Measurements from ENCODE around the gene COL19A1.
"Not testable (repeated sequence)": the region's sequence is repeated elsewhere in the genome, so short reads cannot be mapped to it uniquely, and the experiment has no call there.

COL19A1 gene

DNA sequence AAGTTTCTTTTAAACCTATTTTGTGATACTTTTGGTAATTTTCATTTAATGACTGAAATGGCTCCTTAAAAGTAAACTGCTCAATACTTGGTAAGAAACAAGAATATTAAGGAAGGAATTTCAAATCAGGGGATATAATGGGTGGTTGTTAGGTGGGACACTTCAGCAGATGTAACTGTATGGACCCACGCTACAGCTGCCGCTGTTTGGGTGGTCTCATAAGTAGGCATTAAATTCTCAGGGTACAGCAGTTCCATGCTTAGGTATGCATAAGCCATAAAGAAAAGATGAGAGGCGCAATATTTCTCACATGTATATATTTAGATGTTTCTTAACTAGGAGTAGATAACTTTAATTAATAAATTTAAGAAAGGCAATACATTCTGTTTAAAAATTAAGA is 35.0 kb downstream of the COL19A1 start:
- FAIRE-seq: no peak

GRCh38 chr6:69907981-69908498 is 41.7 kb downstream of the COL19A1 start:
- no peak for FAIRE-seq

GRCh38 chr6:69913361-69913760 is 47.0 kb downstream of the COL19A1 start:
- FAIRE-seq: no peak

DNA sequence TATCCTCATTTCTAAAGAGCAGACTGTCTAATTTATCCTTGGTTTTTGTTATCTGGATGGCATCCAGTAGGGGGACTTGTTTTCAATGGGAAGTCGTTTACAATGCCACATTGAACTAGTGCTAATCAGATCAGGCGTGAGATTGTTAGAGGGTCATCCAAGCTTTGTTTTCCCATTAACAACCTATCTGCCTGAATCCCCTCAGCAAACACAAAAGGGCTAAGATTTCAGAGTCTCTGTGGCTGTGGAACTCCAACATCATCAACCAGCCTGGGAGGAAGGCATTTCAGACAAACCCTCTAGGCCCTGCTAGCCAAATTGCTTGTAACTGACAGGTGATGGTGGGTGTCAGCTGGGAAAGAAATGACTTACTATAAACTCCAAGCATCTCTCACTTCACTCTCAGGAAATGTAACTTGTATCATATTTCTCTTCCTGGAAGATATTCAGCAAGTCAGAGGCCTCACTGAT is 47.7 kb downstream of the COL19A1 start:
- no peak for FAIRE-seq

DNA sequence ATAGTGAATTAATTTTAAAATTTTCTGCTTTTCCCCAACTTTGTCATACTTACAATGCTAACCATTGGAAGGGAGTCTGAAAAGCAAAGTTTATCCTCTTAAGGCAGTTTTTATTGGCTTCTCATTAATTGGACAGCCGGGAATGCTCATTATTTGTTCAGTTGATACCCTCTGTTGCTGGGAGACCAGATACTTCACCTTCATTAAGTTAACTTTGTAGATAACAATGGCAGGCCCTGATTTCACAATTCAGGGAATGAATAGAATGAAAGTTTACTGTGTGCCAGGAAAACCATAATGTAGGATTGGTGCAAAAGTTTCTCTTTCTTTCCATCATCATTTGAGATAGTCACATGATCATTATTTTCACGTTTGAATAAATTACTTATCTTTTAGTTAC is 49.0 kb downstream of the COL19A1 start:
- no peak for FAIRE-seq

- FAIRE-seq: no peak
Observed at GRCh38 chr6:69917834-69918233, 51.5 kb downstream of the COL19A1 start.

DNA sequence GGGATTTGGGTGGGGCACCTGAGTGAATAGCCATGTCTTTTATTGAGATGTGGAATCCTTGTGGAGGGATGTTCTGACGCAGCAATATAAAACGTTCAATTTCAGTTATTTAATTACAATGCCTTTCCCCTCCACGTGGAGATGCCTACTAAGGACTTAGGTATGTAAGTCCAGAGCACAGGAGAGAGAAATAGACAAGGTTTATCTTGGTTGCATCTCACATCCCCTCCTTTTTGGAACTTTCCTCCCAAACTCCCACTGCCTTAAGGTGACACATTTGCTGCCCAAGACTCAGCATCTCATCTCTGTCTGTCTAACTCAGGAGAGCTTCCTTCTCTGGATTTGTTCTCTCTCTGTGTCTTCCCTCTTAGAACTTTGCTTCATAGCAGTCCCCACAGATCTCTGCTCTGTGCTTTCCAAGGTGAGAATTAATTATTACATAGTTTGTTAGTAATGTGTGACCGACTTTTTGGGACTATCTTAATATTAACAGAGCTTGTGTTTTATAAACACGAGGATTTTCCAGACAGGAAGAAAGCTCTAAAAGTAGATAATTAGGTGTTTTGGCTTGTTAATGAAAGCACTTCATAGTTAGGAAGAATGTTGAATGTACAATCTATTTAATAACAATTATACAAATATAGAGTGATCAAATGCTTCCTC is 52.6 kb downstream of the COL19A1 start:
- no peak for FAIRE-seq

GRCh38 chr6:69921066-69921465 is 54.7 kb downstream of the COL19A1 start:
- peak; percentile 100 for FAIRE-seq

- FAIRE-seq: not testable (repeated sequence)
Observed at GRCh38 chr6:69921611-69922010, 55.3 kb downstream of the COL19A1 start.

DNA sequence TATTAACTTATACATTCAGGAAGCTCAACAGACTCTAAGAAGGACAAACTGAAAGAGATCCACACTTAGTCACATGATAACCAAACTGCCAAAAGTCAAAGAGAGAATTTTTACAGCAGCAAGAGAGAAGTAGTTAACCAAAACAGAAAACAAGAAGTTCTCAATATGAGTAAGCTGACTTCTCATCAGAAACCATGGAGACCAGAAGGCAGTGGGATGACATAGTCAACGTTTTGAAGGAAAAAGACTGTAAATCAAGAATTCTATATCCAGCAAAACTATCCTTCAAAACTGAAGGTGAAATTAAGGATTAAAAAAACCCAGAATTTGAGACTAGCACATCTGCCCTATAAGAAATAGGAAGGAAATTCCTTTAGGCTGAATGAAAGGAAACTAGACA is 60.4 kb downstream of the COL19A1 start:
- no peak for FAIRE-seq

DNA sequence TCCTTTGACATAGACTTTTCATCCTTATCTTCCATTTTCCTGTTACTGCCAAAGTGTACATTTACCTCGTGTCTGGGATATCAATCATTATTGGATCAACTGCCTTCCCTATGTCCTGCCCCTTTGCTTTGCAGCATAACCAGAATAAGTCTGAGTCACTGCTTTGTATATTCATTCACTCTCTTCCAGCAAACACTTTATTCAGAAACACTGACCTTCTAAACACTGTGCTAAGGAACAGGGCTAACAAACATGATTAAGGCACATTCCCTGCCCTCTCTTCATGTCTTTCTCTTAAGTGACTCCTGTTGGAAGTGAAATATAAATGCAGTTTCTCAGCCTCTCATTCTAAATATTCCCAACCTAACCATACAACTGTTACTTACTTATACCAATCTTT is 66.9 kb downstream of the COL19A1 start:
- FAIRE-seq: no peak

DNA sequence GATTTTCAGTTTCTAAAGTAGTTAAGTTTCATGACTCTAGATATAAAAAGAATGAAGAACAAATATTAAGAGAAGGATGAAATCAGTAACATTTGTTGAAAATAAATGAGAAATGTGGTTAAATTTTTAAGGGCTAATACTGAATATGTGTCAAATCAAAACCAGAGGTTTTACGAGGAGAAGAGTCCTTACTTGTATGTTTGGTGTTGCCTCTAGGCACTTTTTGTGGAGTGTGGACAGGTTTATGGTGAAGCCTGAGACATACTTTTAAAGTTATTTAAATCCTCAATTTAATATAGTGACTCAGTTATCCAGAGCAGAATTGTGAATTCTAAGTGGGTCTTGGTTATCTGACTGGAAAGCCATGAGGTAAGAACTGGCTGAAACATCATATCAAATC is 68.7 kb downstream of the COL19A1 start:
- FAIRE-seq: no peak

DNA sequence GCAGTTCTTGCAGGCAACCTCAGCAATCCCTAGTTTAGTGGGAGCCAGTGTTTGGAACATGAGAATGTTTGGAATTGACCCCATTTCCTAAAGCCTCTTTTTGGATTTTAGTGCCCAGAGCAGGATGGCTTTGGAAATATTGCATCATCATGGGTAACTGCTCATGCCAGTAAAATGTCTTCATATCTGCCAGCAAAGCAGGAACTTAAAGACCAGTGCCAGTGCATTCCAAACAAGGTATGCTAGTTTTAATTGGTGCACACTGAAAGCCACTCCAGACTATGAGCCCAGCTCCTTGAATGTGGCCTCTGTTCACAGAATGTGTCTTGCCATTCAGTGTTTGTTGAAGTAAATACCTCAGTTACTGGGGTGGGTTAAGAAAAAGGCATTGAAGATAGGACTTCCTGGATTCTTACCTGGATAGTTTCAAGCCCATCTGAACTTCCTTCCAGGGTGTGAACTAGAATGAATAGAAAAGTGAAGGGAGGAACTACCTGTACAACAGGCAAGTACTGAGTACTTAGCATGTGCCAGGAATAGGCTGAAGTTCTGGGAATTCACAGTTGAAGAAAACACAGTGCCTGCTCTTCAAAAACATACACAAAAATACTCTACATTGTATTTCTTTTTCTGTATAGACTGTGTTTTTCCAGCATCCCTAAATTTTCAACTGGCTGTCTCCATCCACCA is 70.5 kb downstream of the COL19A1 start:
- no peak for FAIRE-seq

GRCh38 chr6:69937402-69938136 is 71.2 kb downstream of the COL19A1 start:
- FAIRE-seq: no peak

GRCh38 chr6:69942485-69942884 is 76.1 kb downstream of the COL19A1 start:
- no peak for FAIRE-seq

DNA sequence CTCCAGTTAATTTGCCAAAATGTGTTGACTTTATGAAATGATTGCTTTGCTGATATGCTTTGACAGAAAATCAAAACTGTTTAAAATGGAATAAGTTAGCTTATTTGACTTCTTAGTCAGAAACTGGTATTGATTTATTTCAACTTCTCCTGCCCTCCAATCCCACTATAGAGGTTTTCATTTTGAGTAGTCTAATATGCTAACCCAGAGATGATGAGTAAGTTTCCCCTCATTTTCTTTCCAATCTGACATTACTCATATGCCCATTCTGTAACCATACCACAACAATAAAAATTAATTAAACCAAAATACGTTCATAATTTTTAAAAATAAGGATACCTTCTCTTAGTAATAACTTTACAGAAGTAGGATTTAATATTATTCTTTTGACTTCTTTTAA is 78.8 kb downstream of the COL19A1 start:
- no peak for FAIRE-seq

- no peak for FAIRE-seq
Observed at GRCh38 chr6:69948479-69949114, 82.2 kb downstream of the COL19A1 start.

GRCh38 chr6:69953491-69953890 is 87.1 kb downstream of the COL19A1 start:
- FAIRE-seq: no peak

DNA sequence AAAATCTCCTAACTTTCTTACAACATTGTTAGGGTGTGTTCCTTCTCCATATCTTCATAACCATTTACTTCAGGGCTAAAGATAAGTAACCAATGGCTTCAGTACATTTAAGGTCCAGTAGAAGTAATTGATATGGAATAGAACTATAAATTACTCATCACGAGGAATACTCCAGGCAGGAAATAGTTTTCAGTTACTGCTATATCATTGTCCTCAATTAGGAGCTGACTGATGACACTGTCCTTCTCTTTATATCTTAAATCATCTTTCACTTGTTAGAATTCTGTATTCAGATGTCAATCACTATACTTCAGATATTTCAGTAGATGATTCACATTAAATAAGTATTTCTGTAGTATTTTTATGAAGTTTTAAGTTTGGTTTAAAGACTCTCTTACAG is 88.4 kb downstream of the COL19A1 start:
- FAIRE-seq: no peak

DNA sequence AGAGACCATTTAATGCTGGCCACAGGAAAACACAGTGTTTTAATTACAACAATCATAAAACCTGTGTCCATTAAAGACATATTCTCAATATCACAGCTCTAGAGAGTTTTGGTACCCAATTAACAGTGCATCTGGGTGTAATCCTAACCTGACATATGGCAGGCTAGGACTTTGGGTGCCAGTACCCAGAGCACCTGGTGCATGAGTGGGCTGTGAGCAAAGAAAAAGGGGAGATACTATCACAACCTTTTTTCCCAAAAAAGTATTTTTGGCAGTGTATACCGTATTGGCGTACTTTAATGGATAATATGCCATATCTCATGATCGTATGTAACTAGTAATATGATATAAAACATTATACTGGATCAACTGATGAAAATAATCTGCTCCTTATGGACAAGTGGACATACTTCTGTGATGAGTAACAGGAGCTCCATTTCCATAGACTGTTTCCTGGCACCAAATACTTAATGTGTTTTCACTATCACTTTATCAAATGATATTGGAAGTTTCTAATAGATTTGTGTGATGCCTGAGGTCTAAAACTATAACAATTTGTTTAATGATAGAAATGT is 91.7 kb downstream of the COL19A1 start:
- no peak for FAIRE-seq

GRCh38 chr6:69958978-69959377 is 92.6 kb downstream of the COL19A1 start:
- FAIRE-seq: no peak

GRCh38 chr6:69965974-69966373 is 99.6 kb downstream of the COL19A1 start:
- not testable (repeated sequence) for FAIRE-seq

DNA sequence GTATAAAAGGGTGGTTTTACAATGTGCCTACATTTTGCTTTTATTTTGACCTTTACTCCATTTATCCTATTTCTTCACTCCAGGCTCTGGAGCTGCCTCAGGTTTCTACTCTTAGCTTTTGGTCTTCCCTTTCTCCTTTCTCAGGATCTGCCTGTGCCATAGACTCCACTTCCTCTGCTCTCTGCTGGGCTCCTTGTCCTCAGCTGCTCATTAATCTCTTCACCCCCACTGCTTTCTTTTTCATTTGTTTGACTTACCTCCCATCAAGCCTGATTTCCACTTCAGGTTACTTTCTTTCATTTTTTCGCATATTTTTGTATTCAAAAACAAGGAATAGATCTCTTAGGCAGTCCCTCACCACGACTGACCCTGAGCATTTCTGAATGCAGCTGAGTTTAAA is 106.8 kb downstream of the COL19A1 start:
- no peak for FAIRE-seq

Measured in colon (tissue), 2 donors.